GM21825 (cell line): ENCODE data around the gene GSE1.

Experiments
- ATAC-seq: cut with Tn5 transposase; IDR thresholded peaks from one replicate; pipeline ENCODE4 v1.9.1; 2021; ENCODE audit warnings: mild to moderate bottlenecking, moderate library complexity; ENCODE audit not compliant: unreplicated experiment

Gene GSE1

GRCh38 chr16:85674828-85675227, 61.7 kb downstream of the GSE1 start:
- ATAC-seq = no peak

- ATAC-seq = no peak
Measured at GRCh38 chr16:85675251-85675874, 62.2 kb downstream of the GSE1 start.

- no peak for ATAC-seq
Measured at GRCh38 chr16:85676466-85676865, 63.3 kb downstream of the GSE1 start.

GRCh38 chr16:85677383-85677967, 64.4 kb downstream of the GSE1 start:
- no peak for ATAC-seq

- no peak for ATAC-seq
Measured at GRCh38 chr16:85678016-85678415, 64.9 kb downstream of the GSE1 start.

- ATAC-seq = no peak
Measured at GRCh38 chr16:85678821-85679220, 65.7 kb downstream of the GSE1 start.

- ATAC-seq = no peak
Measured at GRCh38 chr16:85679870-85680269, 66.7 kb downstream of the GSE1 start.

GRCh38 chr16:85680352-85680944, 67.3 kb downstream of the GSE1 start:
- no peak for ATAC-seq

- no peak for ATAC-seq
Measured at GRCh38 chr16:85681255-85681654, 68.1 kb downstream of the GSE1 start.

GRCh38 chr16:85682516-85682915, 69.4 kb downstream of the GSE1 start:
- ATAC-seq = no peak

- ATAC-seq = no peak
Measured at GRCh38 chr16:85683363-85683762, 70.2 kb downstream of the GSE1 start.

- no peak for ATAC-seq
Measured at GRCh38 chr16:85685251-85685650, 72.1 kb downstream of the GSE1 start.

- no peak for ATAC-seq
Measured at GRCh38 chr16:85686912-85687591, 73.9 kb downstream of the GSE1 start.

- ATAC-seq = no peak
Measured at GRCh38 chr16:85687651-85688471, 74.7 kb downstream of the GSE1 start.

GRCh38 chr16:85688586-85689284, 75.6 kb downstream of the GSE1 start, which contains the start of gene GINS2:
TSS of gene GINS2 (minus strand) at chr16:85688954. CDS start at chr16:85688898, 56 bp downstream.
- peak; percentile 84 for ATAC-seq

GRCh38 chr16:85689285-85689949, 76.3 kb downstream of the GSE1 start:
- ATAC-seq = no peak

GRCh38 chr16:85689950-85690320, 76.8 kb downstream of the GSE1 start:
- no peak for ATAC-seq

- ATAC-seq = no peak
Measured at GRCh38 chr16:85690469-85691064, 77.4 kb downstream of the GSE1 start.
